Right renal cortex interstitium (tissue), 3 donors: ENCODE measurements around the gene TRAPPC12. TPM values are rescaled to one million over a fixed set of nuclear protein-coding genes. Genes with fewer than 3 reads are reported as not detected.
A peak's percentile ranks its signal among the peaks of the same experiment; 100 is the strongest.
"Not testable (repeated sequence)": the region's sequence is repeated elsewhere in the genome, so short reads cannot be mapped to it uniquely, and the experiment has no call there.

Experiments used
- DNase-seq, 3 donors: peaks; one replicate each; pipeline ENCODE4 v3.0.0-alpha.2; 2013; ENCODE audit warnings: low read depth in 3 of 3, low spot score in 2 of 3
- polyA plus RNA-seq, 3 donors: library from polyadenylated mRNA; unstranded; fragments of 120-200 nt; gene quantifications; one replicate each; pipeline ENCODE4 v1.2.1, GENCODE V29; 2013; ENCODE audit not compliant: insufficient read length in 3 of 3

Gene TRAPPC12
- polyA plus RNA-seq, 3 donors = 62.0 to 67.1 (median 65.9) TPM

- no peak for DNase-seq
Observed at GRCh38 chr2:3368261-3368722, 11.2 kb upstream of the TRAPPC12 start.

- DNase-seq = not testable (repeated sequence)
Observed at GRCh38 chr2:3369340-3370181, 9.9 kb upstream of the TRAPPC12 start.

- DNase-seq = no peak
Observed at GRCh38 chr2:3376821-3377220, 2.7 kb upstream of the TRAPPC12 start.

- DNase-seq = no peak
Observed at GRCh38 chr2:3377279-3377611, 2.2 kb upstream of the TRAPPC12 start.

- peak; percentile 90 to 96 (median 96) for DNase-seq
Observed at GRCh38 chr2:3377612-3378432, 1.7 kb upstream of the TRAPPC12 start, which contains the start of gene EIPR1. Gene EIPR1, minus strand, starts transcription at chr2:3377818. Its CDS starts 129 bp downstream, at chr2:3377689.

- DNase-seq = peak in 1 of 3 donors; percentile 71
Observed at GRCh38 chr2:3379339-3379646, 201 bp upstream of the TRAPPC12 start.

- DNase-seq = no peak
Observed at GRCh38 chr2:3386448-3386958, 7.0 kb downstream of the TRAPPC12 start.

GRCh38 chr2:3387011-3387410 is 7.5 kb downstream of the TRAPPC12 start:
- no peak for DNase-seq

GRCh38 chr2:3387644-3388411 is 8.3 kb downstream of the TRAPPC12 start:
- no peak for DNase-seq

- DNase-seq = no peak
Observed at GRCh38 chr2:3388412-3388738, 8.9 kb downstream of the TRAPPC12 start.

GRCh38 chr2:3389193-3389592 is 9.7 kb downstream of the TRAPPC12 start:
- DNase-seq = no peak

GRCh38 chr2:3390041-3390440 is 10.5 kb downstream of the TRAPPC12 start:
- DNase-seq = no peak

GRCh38 chr2:3392216-3392615 is 12.7 kb downstream of the TRAPPC12 start:
- DNase-seq = no peak

- DNase-seq = no peak
Observed at GRCh38 chr2:3396920-3397559, 17.5 kb downstream of the TRAPPC12 start.

GRCh38 chr2:3398857-3399256 is 19.4 kb downstream of the TRAPPC12 start:
- DNase-seq = no peak

- DNase-seq = no peak
Observed at GRCh38 chr2:3399381-3399780, 19.9 kb downstream of the TRAPPC12 start.

GRCh38 chr2:3399829-3400228 is 20.3 kb downstream of the TRAPPC12 start:
- DNase-seq = no peak

- DNase-seq = no peak
Observed at GRCh38 chr2:3403587-3404334, 24.3 kb downstream of the TRAPPC12 start.

GRCh38 chr2:3404349-3404894 is 24.9 kb downstream of the TRAPPC12 start:
- DNase-seq = no peak
